C4-2B (cell line): ENCODE results near the gene FOXO3.

ENCODE experiments used
- H3K27ac ChIP-seq: fragments of 450-650 bp; 2 replicates; pipeline ENCODE4 v1.5.1; 2017
- CTCF ChIP-seq: fragments of 450-650 bp; conservative IDR thresholded peaks from 2 replicates; pipeline ENCODE4 v1.5.1; 2017; ENCODE audit warnings: mild to moderate bottlenecking
- ZFX ChIP-seq: fragments of 450-650 bp; IDR thresholded peaks from 2 replicates; pipeline ENCODE4 v1.6.1; 2017

The FOXO3 gene

GRCh38 chr6:108619431-108620197 is 58.9 kb downstream of the FOXO3 start:
- H3K27ac ChIP-seq: no peak overlapping the region
- TF ChIP-seq CTCF: no peak
- no peak for TF ChIP-seq ZFX

- no peak overlapping the region for H3K27ac ChIP-seq
- TF ChIP-seq ZFX (no peak), CTCF (no peak)
Measured at GRCh38 chr6:108621117-108621516, 60.4 kb downstream of the FOXO3 start.

- no peak overlapping the region for H3K27ac ChIP-seq
- TF ChIP-seq ZFX (no peak), CTCF (no peak)
Measured at GRCh38 chr6:108622641-108623298, 62.1 kb downstream of the FOXO3 start.

- TF ChIP-seq ZFX: no peak
- TF ChIP-seq CTCF: no peak
- no peak overlapping the region for H3K27ac ChIP-seq
Measured at GRCh38 chr6:108623995-108624394, 63.3 kb downstream of the FOXO3 start.

GRCh38 chr6:108625581-108625980 is 64.9 kb downstream of the FOXO3 start:
- TF ChIP-seq ZFX (no peak), CTCF (no peak)
- H3K27ac ChIP-seq: no peak overlapping the region

GRCh38 chr6:108626777-108627176 is 66.1 kb downstream of the FOXO3 start:
- TF ChIP-seq CTCF (no peak), ZFX (no peak)
- H3K27ac ChIP-seq: no peak overlapping the region
